H9 (cell line): ENCODE results near the gene CYTH3. TPM values are rescaled to one million over a fixed set of nuclear protein-coding genes. Genes with fewer than 3 reads are reported as not detected.

ENCODE experiments used
- DNase-seq: peaks from one replicate; pipeline ENCODE4 v3.0.0-alpha.2; 2017
- H2AFZ ChIP-seq: one replicate; pipeline ENCODE4 v1.6.1; 2013; ENCODE audit warnings: mild to moderate bottlenecking, low read length, control low read depth, moderate library complexity
- H2AK5ac ChIP-seq: 2 replicates; pipeline ENCODE4 v1.6.1; 2013; ENCODE audit warnings: low read length, control low read depth, mixed read lengths; ENCODE audit not compliant: insufficient read length
- H2BK120ac ChIP-seq: one replicate; pipeline ENCODE4 v1.6.1; 2013; ENCODE audit warnings: low read depth, mild to moderate bottlenecking, low read length, control low read depth, inconsistent platforms; ENCODE audit not compliant: poor library complexity, severe bottlenecking
- H2BK12ac ChIP-seq: 2 replicates; pipeline ENCODE4 v1.6.1; 2013; ENCODE audit warnings: low read length, control low read depth, mixed read lengths, low read depth; ENCODE audit not compliant: insufficient read length
- H2BK15ac ChIP-seq: 2 replicates; pipeline ENCODE4 v1.6.1; 2013; ENCODE audit warnings: low read depth, low read length, control low read depth
- H2BK20ac ChIP-seq: one replicate; pipeline ENCODE4 v1.6.1; 2013; ENCODE audit warnings: low read depth, mild to moderate bottlenecking, low read length, control low read depth, inconsistent platforms; ENCODE audit not compliant: poor library complexity, severe bottlenecking
- H2BK5ac ChIP-seq: 2 replicates; pipeline ENCODE4 v1.6.1; 2013; ENCODE audit warnings: low read length, control low read depth, mixed read lengths; ENCODE audit not compliant: insufficient read length
- H3K14ac ChIP-seq: 2 replicates; pipeline ENCODE4 v1.6.1; 2013; ENCODE audit warnings: low read length, control low read depth; ENCODE audit not compliant: insufficient read depth
- H3K18ac ChIP-seq: 2 replicates; pipeline ENCODE4 v1.6.1; 2013; ENCODE audit warnings: low read depth, mild to moderate bottlenecking, mixed read lengths, low read length, control low read depth; ENCODE audit not compliant: insufficient read length
- H3K23ac ChIP-seq: 2 replicates; pipeline ENCODE4 v1.6.1; 2013; ENCODE audit warnings: low read length, control low read depth, mixed read lengths, low read depth; ENCODE audit not compliant: insufficient read length
- H3K23me2 ChIP-seq: 2 replicates; pipeline ENCODE4 v1.6.1; 2013; ENCODE audit warnings: low read depth, mild to moderate bottlenecking, mixed read lengths, low read length, control low read depth; ENCODE audit not compliant: insufficient read length, poor library complexity, severe bottlenecking
- H3K27ac ChIP-seq: 2 replicates; pipeline ENCODE4 v1.5.1; 2013; ENCODE audit warnings: low read length, control low read depth, mixed read lengths, low read depth; ENCODE audit not compliant: insufficient read length
- H3K27me3 ChIP-seq: 2 replicates; pipeline ENCODE4 v1.6.1; 2013; ENCODE audit warnings: low read length, control low read depth, inconsistent platforms; ENCODE audit not compliant: insufficient read depth
- H3K4ac ChIP-seq: 2 replicates; pipeline ENCODE4 v1.6.1; 2013; ENCODE audit warnings: low read depth, mild to moderate bottlenecking, control low read depth, inconsistent platforms, low read length, moderate library complexity
- H3K4me1 ChIP-seq: 2 replicates; pipeline ENCODE4 v1.6.1; 2013; ENCODE audit warnings: low read length, control low read depth, inconsistent platforms; ENCODE audit not compliant: insufficient read depth
- H3K4me2 ChIP-seq: 2 replicates; pipeline ENCODE4 v1.6.1; 2013; ENCODE audit warnings: low read length, control low read depth, mixed read lengths; ENCODE audit not compliant: insufficient read length, insufficient read depth
- H3K56ac ChIP-seq: 2 replicates; pipeline ENCODE4 v1.6.1; 2013; ENCODE audit warnings: low read depth, mild to moderate bottlenecking, mixed read lengths, low read length, control low read depth; ENCODE audit not compliant: insufficient read length
- H3K79me1 ChIP-seq: 2 replicates; pipeline ENCODE4 v1.6.1; 2013; ENCODE audit warnings: low read depth, mild to moderate bottlenecking, moderate library complexity, low read length, control low read depth, inconsistent platforms; ENCODE audit not compliant: insufficient read depth, poor library complexity, severe bottlenecking
- H3K79me2 ChIP-seq: 2 replicates; pipeline ENCODE4 v1.6.1; 2013; ENCODE audit warnings: low read length, control low read depth, inconsistent platforms; ENCODE audit not compliant: insufficient read depth
- H3K9ac ChIP-seq: 2 replicates; pipeline ENCODE4 v1.6.1; 2013; ENCODE audit warnings: low read length, control low read depth, mixed read lengths; ENCODE audit not compliant: insufficient read length; ENCODE audit errors: extremely low read depth
- H3K9me3 ChIP-seq: one replicate; pipeline ENCODE4 v1.6.1; 2013; ENCODE audit warnings: low read depth, low read length, inconsistent platforms; ENCODE audit not compliant: control insufficient read depth
- H3T11ph ChIP-seq: one replicate; pipeline ENCODE4 v1.6.1; 2013; ENCODE audit warnings: mild to moderate bottlenecking, low read length, control low read depth, inconsistent platforms
- H4K20me1 ChIP-seq: one replicate; pipeline ENCODE4 v1.6.1; 2013; ENCODE audit not compliant: control insufficient read depth, insufficient read length, insufficient read depth
- H4K5ac ChIP-seq: 2 replicates; pipeline ENCODE4 v1.6.1; 2013; ENCODE audit warnings: low read depth, mild to moderate bottlenecking, mixed read lengths, low read length, control low read depth; ENCODE audit not compliant: insufficient read length
- H4K8ac ChIP-seq: replicated peaks from 2 replicates; pipeline ENCODE4 v1.6.1; 2013; ENCODE audit warnings: low read length, control low read depth, mixed read lengths, low read depth; ENCODE audit not compliant: insufficient read length
- H4K91ac ChIP-seq: 2 replicates; pipeline ENCODE4 v1.6.1; 2013; ENCODE audit warnings: low read depth, mild to moderate bottlenecking, moderate library complexity, mixed read lengths, low read length, control low read depth; ENCODE audit not compliant: insufficient read length
- H3K27ac Mint-ChIP-seq, 3 experiments: 2 replicates in 2 of 3; 3 replicates in 1 of 3; pipeline ENCODE4 v1.8.0; 2020 to 2021; ENCODE audit warnings: mixed read lengths in 3 of 3, mild to moderate bottlenecking in 1 of 3, moderate library complexity in 1 of 3
- H3K27me3 Mint-ChIP-seq: 2 replicates; pipeline ENCODE4 v1.8.0; 2021; ENCODE audit warnings: low read depth, mild to moderate bottlenecking, moderate library complexity, mixed read lengths
- H3K36me3 Mint-ChIP-seq, 3 experiments: 2 replicates in 2 of 3; 3 replicates in 1 of 3; pipeline ENCODE4 v1.8.0; 2020 to 2021; ENCODE audit warnings: low read depth in 3 of 3, mixed read lengths in 3 of 3; ENCODE audit not compliant: insufficient read depth in 1 of 3
- H3K4me1 Mint-ChIP-seq, 2 experiments: 2 replicates each; pipeline ENCODE4 v1.8.0; 2020; ENCODE audit warnings: mixed read lengths in 2 of 2
- H3K4me3 Mint-ChIP-seq, 2 experiments: 2 replicates in 1 of 2; 3 replicates in 1 of 2; pipeline ENCODE4 v1.8.0; 2020 to 2021; ENCODE audit warnings: mild to moderate bottlenecking in 2 of 2, mixed read lengths in 2 of 2, moderate library complexity in 1 of 2
- H3K9me3 Mint-ChIP-seq, 2 experiments: 2 replicates in 1 of 2; 3 replicates in 1 of 2; pipeline ENCODE4 v1.8.0; 2020; ENCODE audit warnings: mild to moderate bottlenecking in 2 of 2, mixed read lengths in 2 of 2, moderate library complexity in 1 of 2
- CTCF ChIP-seq: fragments of 200-600 bp; sonication (generic); conservative IDR thresholded peaks from 3 replicates; pipeline ENCODE4 v1.8.0; 2021; ENCODE audit warnings: antibody characterized with exemption, mild to moderate bottlenecking
- WGBS: extraction: QIAGEN DNeasy Blood & Tissue Kit; methylation state at CpG from one replicate; pipeline ENCODE4 v1.1.7; 2013; ENCODE audit warnings: missing lambda C conversion rate, low lambda C conversion rate, mixed read lengths; ENCODE audit not compliant: insufficient read length; ENCODE audit errors: extremely low coverage; 5-methylcytosine and 5-hydroxymethylcytosine counted together
- total RNA-seq: library from RNA; stranded (reverse); gene quantifications from 2 replicates; pipeline ENCODE4 v1.2.1, GENCODE V29; 2021

Gene CYTH3
- total RNA-seq, 1 experiment from 2014 or later = 12.3 TPM

GRCh38 chr7:6121141-6121540 is 151.3 kb downstream of the CYTH3 start:
- Histone ChIP-seq H3K9ac (no peak overlapping the region), H4K5ac (no peak overlapping the region), H3K27me3 (no peaks in the 10 kb centered on the region), H3K4me1 (no peaks in the 10 kb centered on the region), H3K23ac (no peak overlapping the region), H3K9me3 (no peaks in the 10 kb centered on the region), H3K14ac (no peak overlapping the region), H2BK12ac (no peak overlapping the region), H3K56ac (no peak overlapping the region), H2AFZ (no peak overlapping the region), H3K27ac (no peak overlapping the region), H3K79me2 (no peaks in the 10 kb centered on the region), H2BK5ac (no peak overlapping the region), H3K4me2 (no peak overlapping the region), H3K79me1 (no peaks in the 10 kb centered on the region), H2BK20ac (no peak overlapping the region), H2AK5ac (no peak overlapping the region), H3K4ac (no peak overlapping the region), H4K20me1 (no peaks in the 10 kb centered on the region), H3K23me2 (no peaks in the 10 kb centered on the region), H3T11ph (no peak overlapping the region), H2BK120ac (no peak overlapping the region), H4K91ac (no peak overlapping the region), H2BK15ac (no peak overlapping the region), H4K8ac (no peak overlapping the region), H3K18ac (no peak overlapping the region)
- peaks cover 60 to 85% (median 84%) of the 10 kb centered on the region in 3 experiments for H3K36me3 Mint-ChIP-seq
- no peak overlapping the region for H3K4me3 Mint-ChIP-seq
- no peak for TF ChIP-seq CTCF
- DNase-seq = no peak
- H3K9me3 Mint-ChIP-seq = no peaks in the 10 kb centered on the region
- H3K27ac Mint-ChIP-seq = no peak overlapping the region
- no peaks in the 10 kb centered on the region for H3K27me3 Mint-ChIP-seq
- H3K4me1 Mint-ChIP-seq = no peaks in the 10 kb centered on the region
- no CpG with 5 or more reads among the region's 2 CpGs for WGBS
